Mesothelial cell of epicardium (in vitro differentiated cells): Measurements from ENCODE around the gene SSBP3. TPM values are rescaled to one million over a fixed set of nuclear protein-coding genes. Genes with fewer than 3 reads are reported as not detected.

ENCODE experiments used
- DNase-seq, 2 experiments: peaks; one replicate each; pipeline ENCODE4 v3.0.0; 2021; ENCODE audit warnings: low spot score in 2 of 2; ENCODE audit not compliant: unreplicated experiment in 2 of 2
- H3K27ac Mint-ChIP-seq: 2 replicates; pipeline ENCODE4 v1.8.0; 2021; ENCODE audit warnings: mixed read lengths
- H3K27me3 Mint-ChIP-seq: 2 replicates; pipeline ENCODE4 v1.8.0; 2021; ENCODE audit warnings: low read depth, mixed read lengths
- H3K36me3 Mint-ChIP-seq: 2 replicates; pipeline ENCODE4 v1.8.0; 2021; ENCODE audit warnings: mixed read lengths
- H3K4me1 Mint-ChIP-seq: 2 replicates; pipeline ENCODE4 v1.8.0; 2021; ENCODE audit warnings: mixed read lengths
- H3K4me3 Mint-ChIP-seq: 2 replicates; pipeline ENCODE4 v1.8.0; 2021; ENCODE audit warnings: mild to moderate bottlenecking, moderate library complexity, mixed read lengths
- H3K9me3 Mint-ChIP-seq: 2 replicates; pipeline ENCODE4 v1.8.0; 2021; ENCODE audit warnings: mixed read lengths
- total RNA-seq: library from RNA; stranded (reverse); gene quantifications from 3 replicates; pipeline ENCODE4 v1.2.1, GENCODE V29; 2021
- TF ChIP-seq, protein P1 (sequence below): fragments of 200-600 bp; sonication (generic); IDR thresholded peaks from one replicate; pipeline ENCODE4 v1.5.0; 2021; ENCODE audit warnings: antibody characterized with exemption; ENCODE audit not compliant: unreplicated experiment

SSBP3 gene
- total RNA-seq, 1 donor from 2014 or later = 172 TPM

- no peak for DNase-seq
- Mint-ChIP-seq H3K4me1 (peaks cover 12% of the 10 kb centered on the region), H3K27ac (peak overlapping the region; percentile 59), H3K27me3 (no peaks in the 10 kb centered on the region), H3K36me3 (peaks cover 11% of the 10 kb centered on the region), H3K9me3 (no peaks in the 10 kb centered on the region), H3K4me3 (no peak overlapping the region)
- TF ChIP-seq, protein P1, sequence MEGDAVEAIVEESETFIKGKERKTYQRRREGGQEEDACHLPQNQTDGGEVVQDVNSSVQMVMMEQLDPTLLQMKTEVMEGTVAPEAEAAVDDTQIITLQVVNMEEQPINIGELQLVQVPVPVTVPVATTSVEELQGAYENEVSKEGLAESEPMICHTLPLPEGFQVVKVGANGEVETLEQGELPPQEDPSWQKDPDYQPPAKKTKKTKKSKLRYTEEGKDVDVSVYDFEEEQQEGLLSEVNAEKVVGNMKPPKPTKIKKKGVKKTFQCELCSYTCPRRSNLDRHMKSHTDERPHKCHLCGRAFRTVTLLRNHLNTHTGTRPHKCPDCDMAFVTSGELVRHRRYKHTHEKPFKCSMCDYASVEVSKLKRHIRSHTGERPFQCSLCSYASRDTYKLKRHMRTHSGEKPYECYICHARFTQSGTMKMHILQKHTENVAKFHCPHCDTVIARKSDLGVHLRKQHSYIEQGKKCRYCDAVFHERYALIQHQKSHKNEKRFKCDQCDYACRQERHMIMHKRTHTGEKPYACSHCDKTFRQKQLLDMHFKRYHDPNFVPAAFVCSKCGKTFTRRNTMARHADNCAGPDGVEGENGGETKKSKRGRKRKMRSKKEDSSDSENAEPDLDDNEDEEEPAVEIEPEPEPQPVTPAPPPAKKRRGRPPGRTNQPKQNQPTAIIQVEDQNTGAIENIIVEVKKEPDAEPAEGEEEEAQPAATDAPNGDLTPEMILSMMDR = no peak
Measured at GRCh38 chr1:54260810-54261209, 145.4 kb downstream of the SSBP3 start.

- Mint-ChIP-seq H3K27me3 (no peaks in the 10 kb centered on the region), H3K27ac (no peak overlapping the region), H3K4me1 (peaks cover 12% of the 10 kb centered on the region), H3K9me3 (no peaks in the 10 kb centered on the region), H3K4me3 (no peak overlapping the region), H3K36me3 (peaks cover 11% of the 10 kb centered on the region)
- TF ChIP-seq, protein P1 = no peak
- no peak for DNase-seq
Measured at GRCh38 chr1:54259546-54260140, 146.6 kb downstream of the SSBP3 start.

- no peaks in the 10 kb centered on the region for H3K9me3 Mint-ChIP-seq
- no peaks in the 10 kb centered on the region for H3K27me3 Mint-ChIP-seq
- no peak for DNase-seq
- peaks cover 11% of the 10 kb centered on the region for H3K36me3 Mint-ChIP-seq
- peak overlapping the region; percentile 47 for H3K27ac Mint-ChIP-seq
- TF ChIP-seq, protein P1 = no peak
- H3K4me3 Mint-ChIP-seq = no peak overlapping the region
- H3K4me1 Mint-ChIP-seq = peaks cover 20% of the 10 kb centered on the region
Measured at GRCh38 chr1:54257876-54258275, 148.3 kb downstream of the SSBP3 start.

DNA sequence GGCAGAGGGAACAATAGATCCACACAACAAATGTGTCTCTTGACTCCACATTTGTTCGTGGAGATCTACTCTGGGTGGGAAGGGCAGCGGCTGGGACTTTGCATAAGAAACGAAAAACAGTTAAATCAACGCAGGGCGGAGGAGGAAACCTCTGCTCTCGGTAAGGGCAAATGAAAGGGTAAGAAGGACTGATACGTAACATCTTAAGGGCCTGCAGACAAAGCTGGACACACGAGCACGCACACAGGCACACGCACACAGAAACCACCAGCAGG is 148.9 kb downstream of the SSBP3 start:
- H3K27me3 Mint-ChIP-seq = no peaks in the 10 kb centered on the region
- no peak for DNase-seq
- TF ChIP-seq, protein P1 = no peak
- no peaks in the 10 kb centered on the region for H3K9me3 Mint-ChIP-seq
- peaks cover 20% of the 10 kb centered on the region for H3K4me1 Mint-ChIP-seq
- H3K4me3 Mint-ChIP-seq = no peak overlapping the region
- peaks cover 11% of the 10 kb centered on the region for H3K36me3 Mint-ChIP-seq
- no peak overlapping the region for H3K27ac Mint-ChIP-seq

DNA sequence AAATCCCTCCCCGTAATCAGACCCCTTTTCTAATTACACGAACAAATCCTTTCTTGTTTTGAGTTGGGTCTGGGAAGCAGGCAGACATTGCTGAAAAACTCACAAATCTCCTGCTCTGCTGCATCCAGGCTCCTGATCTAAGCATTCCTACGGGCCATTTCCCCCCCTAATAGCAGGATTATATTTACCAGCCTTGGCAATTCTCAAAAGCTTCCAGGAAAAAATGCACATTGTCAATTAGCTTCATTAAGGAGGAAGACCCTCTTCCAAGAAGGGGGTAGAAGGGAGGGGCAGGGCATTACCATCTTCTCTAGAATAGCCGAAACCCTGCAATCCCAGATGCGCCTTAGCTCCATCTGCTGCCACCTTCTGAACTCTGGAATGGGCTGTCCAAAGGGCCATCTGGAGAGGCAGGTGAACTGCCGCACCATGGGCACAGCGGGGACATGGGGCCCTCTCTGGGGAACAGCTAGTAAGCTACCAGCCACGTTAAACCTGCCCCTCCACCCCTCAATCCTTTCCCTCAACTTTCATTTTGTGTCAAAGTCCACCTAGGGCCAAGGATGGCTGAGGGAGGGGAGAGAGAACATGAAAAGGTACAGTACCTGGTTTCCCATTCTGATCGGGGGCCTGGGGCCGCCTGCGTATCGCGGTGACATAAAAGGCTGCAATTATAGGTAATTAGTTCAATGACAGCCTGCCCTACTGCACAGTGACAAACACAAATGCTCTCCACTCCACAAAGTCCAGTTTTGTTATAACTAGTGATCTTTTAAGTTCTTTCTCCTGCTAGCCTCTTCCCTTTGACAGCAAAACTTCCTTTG is 149.5 kb downstream of the SSBP3 start:
- Mint-ChIP-seq H3K4me3 (no peak overlapping the region), H3K27ac (peak overlapping the region; percentile 35), H3K36me3 (peaks cover 11% of the 10 kb centered on the region), H3K9me3 (no peaks in the 10 kb centered on the region), H3K4me1 (peaks cover 20% of the 10 kb centered on the region), H3K27me3 (no peaks in the 10 kb centered on the region)
- TF ChIP-seq, protein P1 = no peak
- no peak for DNase-seq
